Mammary epithelial cell (primary cell): Measurements from ENCODE around the gene SNX18.

ENCODE experiments used
- EZH2 ChIP-seq: IDR thresholded peaks from 2 replicates; pipeline ENCODE4 v1.6.1; 2012; ENCODE audit warnings: low read length, inconsistent platforms, borderline replicate concordance
- TF ChIP-seq, protein P1 (sequence below), 2 donors: IDR thresholded peaks in 1 of 2; conservative IDR thresholded peaks in 1 of 2; 2 replicates each; pipeline ENCODE4 v1.5.1; 2011 to 2012; ENCODE audit warnings: inconsistent platforms in 2 of 2, low read length in 2 of 2, mild to moderate bottlenecking in 2 of 2, control low read depth in 1 of 2, low read depth in 1 of 2; ENCODE audit not compliant: insufficient read depth in 1 of 2; ENCODE audit errors: extremely low read depth in 1 of 2

DNA sequence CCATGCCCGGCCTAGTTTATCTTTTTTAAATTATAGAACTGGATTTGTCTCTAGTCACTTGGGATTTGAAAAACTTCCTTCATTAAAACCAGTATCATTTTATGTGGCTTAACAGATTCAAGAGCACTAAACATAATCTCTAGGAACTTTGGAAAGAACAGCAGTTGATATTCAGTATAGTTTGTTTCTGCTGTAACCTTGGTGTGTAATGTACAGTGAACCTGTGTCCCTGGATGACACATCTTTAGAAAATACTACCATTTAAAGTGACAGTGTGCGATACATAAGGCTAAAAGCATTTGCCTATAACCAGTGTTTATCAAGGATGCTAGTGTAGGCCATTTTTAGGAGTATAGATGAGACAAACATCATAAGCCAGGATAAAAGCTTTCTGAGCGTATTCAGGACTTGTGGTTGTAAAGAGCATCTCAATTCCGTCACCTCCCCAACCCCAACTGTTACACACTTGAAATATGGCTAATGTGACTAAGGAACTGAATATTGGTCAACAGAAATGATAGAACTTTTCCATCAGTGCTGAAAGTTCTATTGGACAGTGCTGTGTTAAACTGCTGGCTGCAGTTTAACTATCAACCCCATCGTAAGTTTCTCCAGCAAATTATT, 4.4 kb downstream of the SNX18 start:
- TF ChIP-seq, protein P1, sequence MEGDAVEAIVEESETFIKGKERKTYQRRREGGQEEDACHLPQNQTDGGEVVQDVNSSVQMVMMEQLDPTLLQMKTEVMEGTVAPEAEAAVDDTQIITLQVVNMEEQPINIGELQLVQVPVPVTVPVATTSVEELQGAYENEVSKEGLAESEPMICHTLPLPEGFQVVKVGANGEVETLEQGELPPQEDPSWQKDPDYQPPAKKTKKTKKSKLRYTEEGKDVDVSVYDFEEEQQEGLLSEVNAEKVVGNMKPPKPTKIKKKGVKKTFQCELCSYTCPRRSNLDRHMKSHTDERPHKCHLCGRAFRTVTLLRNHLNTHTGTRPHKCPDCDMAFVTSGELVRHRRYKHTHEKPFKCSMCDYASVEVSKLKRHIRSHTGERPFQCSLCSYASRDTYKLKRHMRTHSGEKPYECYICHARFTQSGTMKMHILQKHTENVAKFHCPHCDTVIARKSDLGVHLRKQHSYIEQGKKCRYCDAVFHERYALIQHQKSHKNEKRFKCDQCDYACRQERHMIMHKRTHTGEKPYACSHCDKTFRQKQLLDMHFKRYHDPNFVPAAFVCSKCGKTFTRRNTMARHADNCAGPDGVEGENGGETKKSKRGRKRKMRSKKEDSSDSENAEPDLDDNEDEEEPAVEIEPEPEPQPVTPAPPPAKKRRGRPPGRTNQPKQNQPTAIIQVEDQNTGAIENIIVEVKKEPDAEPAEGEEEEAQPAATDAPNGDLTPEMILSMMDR (conservative IDR thresholded peaks at IDR 0.05 in 1 of 2, IDR thresholded peaks at IDR 0.05 in 1 of 2; ENCODE audit: extremely low read depth in 1 of 2, insufficient read depth in 1 of 2, low read depth in 1 of 2, low read length in 2 of 2): no peak
- TF ChIP-seq EZH2: no peak
